ENCODE measurements around the gene GULP1. TPM values are rescaled to one million over a fixed set of nuclear protein-coding genes. Genes with fewer than 3 reads are reported as not detected.

GULP1 gene
- total RNA-seq (2022; extraction: Qiagen RNA extraction), result 31.7 to 47.3 TPM (median 38.4 TPM) in 5 replicates

DNA sequence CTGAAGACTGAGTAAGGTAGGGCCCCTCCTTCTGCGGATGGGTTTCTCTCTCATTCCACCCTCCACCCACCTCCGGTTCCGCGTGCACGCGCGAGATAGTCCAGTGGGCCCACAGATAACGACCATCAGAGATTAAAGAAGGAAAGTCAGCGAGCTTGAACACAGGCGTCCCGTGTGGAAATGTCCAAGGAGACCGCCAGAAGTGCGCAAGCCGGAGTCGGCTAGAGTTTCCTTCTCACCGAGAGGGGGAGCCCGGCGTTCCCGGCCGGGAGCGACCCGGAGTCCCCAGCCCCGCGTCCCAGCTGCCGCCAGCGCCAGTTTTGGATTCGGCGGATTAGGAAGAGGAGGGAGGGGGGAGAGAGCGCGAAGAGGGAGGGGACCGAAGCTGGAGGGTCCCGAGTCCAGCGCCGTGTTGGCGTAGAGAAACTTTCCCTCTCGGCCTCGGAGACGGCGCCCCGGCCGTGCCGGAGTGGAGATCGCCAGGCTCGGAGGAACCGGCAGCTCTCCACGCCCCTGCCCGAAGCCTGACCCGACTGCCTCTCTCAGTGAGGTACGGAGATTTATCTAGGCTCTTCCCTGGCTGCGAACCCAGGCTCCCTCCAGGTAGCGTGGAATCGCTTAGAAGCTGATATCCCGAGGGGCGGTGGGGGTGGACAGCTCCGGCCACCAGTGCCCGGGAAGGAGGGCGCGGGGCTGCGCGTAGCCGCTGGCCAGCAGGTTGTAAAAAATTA, at the start of gene GULP1:
TSS of gene GULP1 (plus strand) at position 258 of the 731 bp plus-strand sequence. CDS start 185,829 bp downstream, outside the sequence.

All from A549 treated with CORT108297 at 1 μM for 4 hours (cell line).